DOHH2 (cell line): ENCODE results near the gene TNS4.

Source experiments
- H3F3A ChIP-seq: fragments of 200-600 bp; sonication (generic), shearing (Covaris generic); 2 replicates; pipeline ENCODE4 v1.6.0; 2016; ENCODE audit warnings: antibody characterized with exemption, mild to moderate bottlenecking; ENCODE audit not compliant: control insufficient read depth, insufficient read depth
- H3K27ac ChIP-seq: fragments of 200-600 bp; sonication (generic); 2 replicates; pipeline ENCODE4 v1.5.1; 2014; ENCODE audit warnings: low read depth, mild to moderate bottlenecking, low read length, moderate library complexity
- H3K27me3 ChIP-seq: fragments of 200-600 bp; sonication (generic); 2 replicates; pipeline ENCODE4 v1.6.1; 2014; ENCODE audit warnings: mild to moderate bottlenecking, low read length, mixed read lengths; ENCODE audit not compliant: control insufficient read depth
- H3K36me3 ChIP-seq: fragments of 200-600 bp; sonication (generic); 2 replicates; pipeline ENCODE4 v1.6.1; 2014; ENCODE audit warnings: mild to moderate bottlenecking, low read length, moderate library complexity, mixed read lengths; ENCODE audit not compliant: control insufficient read depth
- H3K4me1 ChIP-seq: fragments of 200-600 bp; sonication (generic); 2 replicates; pipeline ENCODE4 v1.6.1; 2014; ENCODE audit warnings: mild to moderate bottlenecking, low read length, mixed read lengths; ENCODE audit not compliant: control insufficient read depth
- H3K4me2 ChIP-seq: fragments of 200-600 bp; sonication (generic); 2 replicates; pipeline ENCODE4 v1.6.0; 2014; ENCODE audit warnings: mild to moderate bottlenecking, low read length, moderate library complexity
- H3K4me3 ChIP-seq: fragments of 200-600 bp; sonication (generic); 2 replicates; pipeline ENCODE4 v1.5.1; 2014; ENCODE audit warnings: mild to moderate bottlenecking, low read length, mixed read lengths
- H3K79me2 ChIP-seq: fragments of 200-600 bp; sonication (generic); 2 replicates; pipeline ENCODE4 v1.6.1; 2014; ENCODE audit warnings: mild to moderate bottlenecking, low read length, mixed read lengths; ENCODE audit not compliant: control insufficient read depth
- H3K9me2 ChIP-seq: fragments of 200-600 bp; sonication (generic); replicated peaks from 2 replicates; pipeline ENCODE4 v1.6.1; 2014; ENCODE audit warnings: mild to moderate bottlenecking, low read length, mixed read lengths; ENCODE audit not compliant: control insufficient read depth
- H3K9me3 ChIP-seq: fragments of 200-600 bp; sonication (generic); 2 replicates; pipeline ENCODE4 v1.6.1; 2014; ENCODE audit warnings: antibody characterized with exemption, low read length, mixed read lengths; ENCODE audit not compliant: control insufficient read depth, insufficient read depth
- H4K20me1 ChIP-seq: fragments of 200-600 bp; sonication (generic); 2 replicates; pipeline ENCODE4 v1.6.0; 2014; ENCODE audit warnings: low read depth, mild to moderate bottlenecking, antibody characterized with exemption, low read length, moderate library complexity; ENCODE audit not compliant: control insufficient read depth, insufficient read depth
- EZH2phosphoT487 ChIP-seq: fragments of 200-600 bp; sonication (generic); IDR thresholded peaks from 2 replicates; pipeline ENCODE4 v1.6.1; 2017; ENCODE audit warnings: borderline replicate concordance, mild to moderate bottlenecking, antibody characterized with exemption, low read length, moderate library complexity, mixed read lengths
- TF ChIP-seq, protein P1 (sequence below): fragments of 200-600 bp; sonication (generic); IDR thresholded peaks from one replicate; pipeline ENCODE4 v1.5.1; 2014; ENCODE audit warnings: antibody characterized with exemption, mild to moderate bottlenecking, low read depth, low read length; ENCODE audit not compliant: poor library complexity, severe bottlenecking

The TNS4 gene

DNA sequence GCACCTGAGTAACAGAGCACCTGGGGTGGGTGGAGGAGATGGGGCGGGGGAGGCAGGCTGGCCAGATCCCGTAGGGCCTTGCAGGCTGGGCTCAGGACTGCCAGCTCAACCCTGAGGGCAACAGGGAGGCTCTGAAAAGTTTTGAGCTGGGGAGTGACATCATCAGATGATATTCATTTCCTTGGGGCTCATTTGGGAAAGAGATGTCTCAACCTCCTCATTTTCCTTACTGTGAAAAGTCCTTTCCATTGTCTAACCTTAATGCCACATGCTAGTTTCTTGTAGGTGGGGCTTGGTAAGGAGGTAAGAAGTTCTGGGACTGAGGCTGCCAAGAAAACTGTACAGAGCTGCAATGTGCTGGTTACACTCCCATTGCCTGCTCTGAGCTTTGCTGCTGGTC, 3.7 kb downstream of the TNS4 start:
- Histone ChIP-seq H3F3A (no peaks in the 10 kb centered on the region), H3K27ac (no peak overlapping the region), H3K27me3 (peaks cover 7% of the 10 kb centered on the region; the same call in 1 of the 2 replicates), H3K4me3 (no peak overlapping the region), H3K79me2 (no peaks in the 10 kb centered on the region), H4K20me1 (no peaks in the 10 kb centered on the region), H3K36me3 (no peaks in the 10 kb centered on the region), H3K9me3 (no peaks in the 10 kb centered on the region), H3K9me2 (no peaks in the 10 kb centered on the region), H3K4me1 (no peaks in the 10 kb centered on the region), H3K4me2 (no peak overlapping the region)
- TF ChIP-seq, protein P1, sequence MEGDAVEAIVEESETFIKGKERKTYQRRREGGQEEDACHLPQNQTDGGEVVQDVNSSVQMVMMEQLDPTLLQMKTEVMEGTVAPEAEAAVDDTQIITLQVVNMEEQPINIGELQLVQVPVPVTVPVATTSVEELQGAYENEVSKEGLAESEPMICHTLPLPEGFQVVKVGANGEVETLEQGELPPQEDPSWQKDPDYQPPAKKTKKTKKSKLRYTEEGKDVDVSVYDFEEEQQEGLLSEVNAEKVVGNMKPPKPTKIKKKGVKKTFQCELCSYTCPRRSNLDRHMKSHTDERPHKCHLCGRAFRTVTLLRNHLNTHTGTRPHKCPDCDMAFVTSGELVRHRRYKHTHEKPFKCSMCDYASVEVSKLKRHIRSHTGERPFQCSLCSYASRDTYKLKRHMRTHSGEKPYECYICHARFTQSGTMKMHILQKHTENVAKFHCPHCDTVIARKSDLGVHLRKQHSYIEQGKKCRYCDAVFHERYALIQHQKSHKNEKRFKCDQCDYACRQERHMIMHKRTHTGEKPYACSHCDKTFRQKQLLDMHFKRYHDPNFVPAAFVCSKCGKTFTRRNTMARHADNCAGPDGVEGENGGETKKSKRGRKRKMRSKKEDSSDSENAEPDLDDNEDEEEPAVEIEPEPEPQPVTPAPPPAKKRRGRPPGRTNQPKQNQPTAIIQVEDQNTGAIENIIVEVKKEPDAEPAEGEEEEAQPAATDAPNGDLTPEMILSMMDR = no peak
- no peak for TF ChIP-seq EZH2phosphoT487

DNA sequence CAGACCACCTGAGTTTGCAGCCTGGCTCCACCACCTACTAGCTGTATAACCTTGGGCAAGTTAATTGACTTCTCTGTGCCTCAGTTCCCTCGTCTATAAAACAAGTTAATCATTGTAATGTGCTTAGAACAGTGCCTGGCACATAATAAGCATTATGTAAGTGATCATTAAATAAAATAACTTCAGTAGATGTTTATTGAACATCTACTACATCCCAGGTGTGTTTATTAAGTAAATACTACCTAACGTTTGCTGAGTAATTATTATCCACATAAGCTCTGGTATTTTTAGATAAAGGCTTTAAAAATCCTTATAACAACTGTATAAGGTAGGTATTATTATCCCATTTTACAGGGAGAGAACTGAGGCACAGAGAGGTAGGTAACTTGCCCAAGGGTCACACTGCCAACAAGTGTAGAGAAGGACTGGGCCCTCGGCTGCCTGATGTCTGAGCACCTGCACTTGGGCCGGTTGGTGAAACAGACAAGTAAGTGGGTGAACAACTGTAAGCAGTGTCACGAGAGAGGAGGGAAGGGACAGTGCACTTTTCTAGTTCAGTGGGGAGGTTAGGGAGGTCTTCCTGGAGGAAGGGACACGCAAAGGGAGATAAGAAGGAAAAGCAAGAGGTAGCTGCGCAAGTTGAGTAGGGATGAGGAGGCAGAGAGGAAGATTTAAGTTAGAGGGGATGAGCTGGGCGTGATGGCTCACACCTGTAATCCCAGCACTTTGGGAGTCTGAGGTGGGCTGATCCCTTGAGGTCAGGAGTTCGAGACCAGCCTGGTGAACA, 4.6 kb downstream of the TNS4 start:
- Histone ChIP-seq H3K4me3 (no peak overlapping the region), H3K36me3 (no peaks in the 10 kb centered on the region), H3K4me2 (no peak overlapping the region), H3K79me2 (no peaks in the 10 kb centered on the region), H3K27me3 (peaks cover 7% of the 10 kb centered on the region), H3F3A (no peaks in the 10 kb centered on the region), H3K9me2 (no peaks in the 10 kb centered on the region), H3K9me3 (no peaks in the 10 kb centered on the region), H3K27ac (no peak overlapping the region), H3K4me1 (no peaks in the 10 kb centered on the region), H4K20me1 (no peaks in the 10 kb centered on the region)
- TF ChIP-seq, protein P1 = no peak
- no peak for TF ChIP-seq EZH2phosphoT487

DNA sequence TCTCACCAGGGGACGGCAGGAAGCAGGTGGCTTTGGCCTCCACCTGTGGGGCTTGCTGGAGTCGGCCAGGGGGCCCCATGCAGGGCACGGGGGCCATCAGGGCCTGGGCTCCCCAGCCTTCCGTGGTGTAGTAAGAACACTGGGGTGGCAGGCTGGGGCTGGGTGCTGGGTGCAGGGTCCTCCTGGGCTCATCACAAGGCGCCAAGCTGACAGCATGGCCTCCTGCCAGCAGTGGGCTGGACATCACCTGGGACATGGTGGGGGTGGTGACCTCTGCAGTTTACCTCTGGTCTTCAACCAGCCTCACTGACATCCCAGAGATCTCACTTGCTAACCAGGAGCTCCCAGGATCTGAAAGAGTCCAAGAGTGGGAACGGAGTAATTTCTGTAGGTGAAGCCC, 5.3 kb downstream of the TNS4 start:
- H3K9me3 ChIP-seq = no peaks in the 10 kb centered on the region
- H3F3A ChIP-seq = no peaks in the 10 kb centered on the region
- H3K79me2 ChIP-seq = no peaks in the 10 kb centered on the region
- no peaks in the 10 kb centered on the region for H4K20me1 ChIP-seq
- H3K36me3 ChIP-seq = no peaks in the 10 kb centered on the region
- no peak overlapping the region for H3K4me2 ChIP-seq
- no peaks in the 10 kb centered on the region for H3K4me1 ChIP-seq
- H3K27me3 ChIP-seq = peaks cover 7% of the 10 kb centered on the region
- no peaks in the 10 kb centered on the region for H3K9me2 ChIP-seq
- no peak for TF ChIP-seq EZH2phosphoT487
- TF ChIP-seq, protein P1 = no peak
- no peak overlapping the region for H3K4me3 ChIP-seq
- H3K27ac ChIP-seq = no peak overlapping the region
